Suprapubic skin (tissue), 4 donors: ENCODE data around the gene GPRC5A. TPM values are rescaled to one million over a fixed set of nuclear protein-coding genes. Genes with fewer than 3 reads are reported as not detected.
A peak's percentile ranks its signal among the peaks of the same experiment; 100 is the strongest.

Source experiments
- DNase-seq, 2 donors: peaks; one replicate each; pipeline ENCODE4 v3.0.0-alpha.2; 2019; ENCODE audit warnings: low spot score in 2 of 2
- H3K27ac ChIP-seq: fragments of 200-600 bp; sonication (generic); one replicate; pipeline ENCODE4 v1.5.1; 2019
- H3K27me3 ChIP-seq: fragments of 200-600 bp; sonication (generic); one replicate; pipeline ENCODE4 v1.5.1; 2019
- H3K36me3 ChIP-seq: fragments of 200-600 bp; sonication (generic); one replicate; pipeline ENCODE4 v1.5.1; 2019
- H3K4me1 ChIP-seq: fragments of 200-600 bp; sonication (generic); one replicate; pipeline ENCODE4 v1.5.1; 2019
- H3K4me3 ChIP-seq: fragments of 200-600 bp; sonication (generic); one replicate; pipeline ENCODE4 v1.5.1; 2019; ENCODE audit warnings: mild to moderate bottlenecking
- H3K9me3 ChIP-seq: fragments of 200-600 bp; sonication (generic); one replicate; pipeline ENCODE4 v1.5.1; 2019
- CTCF ChIP-seq, 2 donors: fragments of 200-600 bp in 1 of 2; fragments of 450-650 bp in 1 of 2; sonication (generic) in 1 of 2; IDR thresholded peaks; one replicate each; pipeline ENCODE4 v1.5.1; 2016 to 2019; ENCODE audit warnings: antibody characterized with exemption in 2 of 2, mild to moderate bottlenecking in 1 of 2, moderate library complexity in 1 of 2
- EP300 ChIP-seq: sonication (generic); formaldehyde crosslinking; IDR thresholded peaks from one replicate; pipeline ENCODE4 v1.6.1; 2017; ENCODE audit warnings: antibody characterized with exemption
- POLR2A ChIP-seq, 2 donors: fragments of 450-650 bp; IDR thresholded peaks; one replicate each; pipeline ENCODE4 v1.6.1; 2017; ENCODE audit warnings: antibody characterized with exemption in 2 of 2, mild to moderate bottlenecking in 2 of 2, moderate library complexity in 2 of 2
- POLR2AphosphoS5 ChIP-seq, 3 donors: sonication (generic); formaldehyde crosslinking; IDR thresholded peaks; one replicate each; pipeline ENCODE4 v1.6.1; 2017; ENCODE audit warnings: antibody characterized with exemption in 3 of 3
- WGBS: methylation state at CpG from one replicate; pipeline ENCODE4 v1.1.5; 2018; 5-methylcytosine and 5-hydroxymethylcytosine counted together
- total RNA-seq, 4 donors: library from RNA; depleted of rRNA; stranded (reverse); fragments of >200 nt; gene quantifications; one replicate each; pipeline ENCODE4 v1.1.0, GENCODE V29; 2016

GPRC5A gene
- total RNA-seq, 4 donors from 2014 or later = 4.0 to 11.0 (median 7.2) TPM

GRCh38 chr12:12900786-12901157 lies 9.4 kb downstream of the GPRC5A start:
- no peaks in the 10 kb centered on the region for H3K36me3 ChIP-seq
- 76% methylated on average over 2 of the region's 2 CpGs for WGBS
- no peaks in the 10 kb centered on the region for H3K9me3 ChIP-seq
- TF ChIP-seq EP300 = no peak
- TF ChIP-seq POLR2AphosphoS5 (IDR thresholded peaks at IDR 0.05) = no peak
- TF ChIP-seq POLR2A (IDR thresholded peaks at IDR 0.05) = no peak
- no peak for TF ChIP-seq CTCF (IDR thresholded peaks at IDR 0.05)
- H3K4me3 ChIP-seq = no peak overlapping the region
- DNase-seq = no peak
- H3K27me3 ChIP-seq = no peaks in the 10 kb centered on the region
- H3K4me1 ChIP-seq = peaks cover 31% of the 10 kb centered on the region
- H3K27ac ChIP-seq = peak overlapping the region; percentile 86

GRCh38 chr12:12901158-12901791 lies 9.9 kb downstream of the GPRC5A start:
- Histone ChIP-seq H3K4me1 (peaks cover 31% of the 10 kb centered on the region), H3K4me3 (no peak overlapping the region)
- no peak for TF ChIP-seq POLR2A (IDR thresholded peaks at IDR 0.05)

GRCh38 chr12:12902036-12902435 lies 10.7 kb downstream of the GPRC5A start:
- H3K4me3 ChIP-seq = no peak overlapping the region
- no peak for DNase-seq
- no peaks in the 10 kb centered on the region for H3K36me3 ChIP-seq
- TF ChIP-seq POLR2AphosphoS5 (IDR thresholded peaks at IDR 0.05) (no peak), POLR2A (IDR thresholded peaks at IDR 0.05) (no peak), EP300 (no peak), CTCF (IDR thresholded peaks at IDR 0.05) (no peak)
- no peaks in the 10 kb centered on the region for H3K9me3 ChIP-seq
- peak overlapping the region; percentile 86 for H3K27ac ChIP-seq
- H3K4me1 ChIP-seq = peaks cover 31% of the 10 kb centered on the region
- H3K27me3 ChIP-seq = no peaks in the 10 kb centered on the region

More at GRCh38 chr12:12901158-12901791, 9.9 kb downstream of the GPRC5A start:
- Histone ChIP-seq H3K36me3 (no peaks in the 10 kb centered on the region), H3K9me3 (no peaks in the 10 kb centered on the region), H3K27ac (peak overlapping the region; percentile 86), H3K27me3 (no peaks in the 10 kb centered on the region)
- 65% methylated on average over 10 of the region's 10 CpGs for WGBS
- peak in 1 of 2 donors; percentile 82 for DNase-seq

GRCh38 chr12:12903642-12904609 lies 12.6 kb downstream of the GPRC5A start:
- TF ChIP-seq CTCF (IDR thresholded peaks at IDR 0.05) (no peak), EP300 (no peak), POLR2A (IDR thresholded peaks at IDR 0.05) (no peak), POLR2AphosphoS5 (IDR thresholded peaks at IDR 0.05) (no peak)
- Histone ChIP-seq H3K36me3 (no peaks in the 10 kb centered on the region), H3K9me3 (no peaks in the 10 kb centered on the region), H3K4me1 (peaks cover 31% of the 10 kb centered on the region), H3K27me3 (no peaks in the 10 kb centered on the region), H3K4me3 (no peak overlapping the region), H3K27ac (no peak overlapping the region)
- 71% methylated on average over 14 of the region's 14 CpGs for WGBS
- DNase-seq = no peak

GRCh38 chr12:12907552-12907951 lies 16.2 kb downstream of the GPRC5A start:
- H3K4me1 ChIP-seq = peaks cover 1% of the 10 kb centered on the region
- no peaks in the 10 kb centered on the region for H3K27me3 ChIP-seq
- TF ChIP-seq EP300 (no peak), CTCF (IDR thresholded peaks at IDR 0.05) (no peak), POLR2A (IDR thresholded peaks at IDR 0.05) (no peak), POLR2AphosphoS5 (IDR thresholded peaks at IDR 0.05) (no peak)
- H3K36me3 ChIP-seq = no peaks in the 10 kb centered on the region
- 96% methylated on average over 5 of the region's 5 CpGs for WGBS
- no peak for DNase-seq
- no peaks in the 10 kb centered on the region for H3K9me3 ChIP-seq
- no peak overlapping the region for H3K4me3 ChIP-seq
- no peak overlapping the region for H3K27ac ChIP-seq
